ENCODE results near the gene VPS33A.

- TF ChIP-seq CTCF (IDR thresholded peaks at IDR 0.05) (no peak), ZNF281 (CRISPR knock-in tag; IDR thresholded peaks at IDR 0.05) (no peak), ZNF138 (CRISPR knock-in tag; conservative IDR thresholded peaks at IDR 0.05) (no peak), CREB1 (CRISPR knock-in tag; IDR thresholded peaks at IDR 0.05) (no peak), ETV6 (CRISPR knock-in tag; IDR thresholded peaks at IDR 0.05) (no peak), RORB (CRISPR knock-in tag; IDR thresholded peaks at IDR 0.05) (no peak), JUN (CRISPR knock-in tag; IDR thresholded peaks at IDR 0.05) (no peak), ATF6 (CRISPR knock-in tag; IDR thresholded peaks at IDR 0.05) (no peak), USF2 (CRISPR knock-in tag; IDR thresholded peaks at IDR 0.05) (no peak), MAX (CRISPR knock-in tag; IDR thresholded peaks at IDR 0.05) (no peak), ESRRA (CRISPR knock-in tag; IDR thresholded peaks at IDR 0.05; ENCODE audit: borderline replicate concordance) (no peak), NR2C2 (CRISPR knock-in tag; IDR thresholded peaks at IDR 0.05) (no peak), HMGA2 (CRISPR knock-in tag; IDR thresholded peaks at IDR 0.05) (no peak), AFF4 (CRISPR knock-in tag; IDR thresholded peaks at IDR 0.05; ENCODE audit: borderline replicate concordance) (no peak)
Measured at GRCh38 chr12:122297494-122297893, 31.2 kb upstream of the VPS33A start.
